ENCODE measurements around the gene SLC35F6.

The SLC35F6 gene, protein sequence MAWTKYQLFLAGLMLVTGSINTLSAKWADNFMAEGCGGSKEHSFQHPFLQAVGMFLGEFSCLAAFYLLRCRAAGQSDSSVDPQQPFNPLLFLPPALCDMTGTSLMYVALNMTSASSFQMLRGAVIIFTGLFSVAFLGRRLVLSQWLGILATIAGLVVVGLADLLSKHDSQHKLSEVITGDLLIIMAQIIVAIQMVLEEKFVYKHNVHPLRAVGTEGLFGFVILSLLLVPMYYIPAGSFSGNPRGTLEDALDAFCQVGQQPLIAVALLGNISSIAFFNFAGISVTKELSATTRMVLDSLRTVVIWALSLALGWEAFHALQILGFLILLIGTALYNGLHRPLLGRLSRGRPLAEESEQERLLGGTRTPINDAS

DNA sequence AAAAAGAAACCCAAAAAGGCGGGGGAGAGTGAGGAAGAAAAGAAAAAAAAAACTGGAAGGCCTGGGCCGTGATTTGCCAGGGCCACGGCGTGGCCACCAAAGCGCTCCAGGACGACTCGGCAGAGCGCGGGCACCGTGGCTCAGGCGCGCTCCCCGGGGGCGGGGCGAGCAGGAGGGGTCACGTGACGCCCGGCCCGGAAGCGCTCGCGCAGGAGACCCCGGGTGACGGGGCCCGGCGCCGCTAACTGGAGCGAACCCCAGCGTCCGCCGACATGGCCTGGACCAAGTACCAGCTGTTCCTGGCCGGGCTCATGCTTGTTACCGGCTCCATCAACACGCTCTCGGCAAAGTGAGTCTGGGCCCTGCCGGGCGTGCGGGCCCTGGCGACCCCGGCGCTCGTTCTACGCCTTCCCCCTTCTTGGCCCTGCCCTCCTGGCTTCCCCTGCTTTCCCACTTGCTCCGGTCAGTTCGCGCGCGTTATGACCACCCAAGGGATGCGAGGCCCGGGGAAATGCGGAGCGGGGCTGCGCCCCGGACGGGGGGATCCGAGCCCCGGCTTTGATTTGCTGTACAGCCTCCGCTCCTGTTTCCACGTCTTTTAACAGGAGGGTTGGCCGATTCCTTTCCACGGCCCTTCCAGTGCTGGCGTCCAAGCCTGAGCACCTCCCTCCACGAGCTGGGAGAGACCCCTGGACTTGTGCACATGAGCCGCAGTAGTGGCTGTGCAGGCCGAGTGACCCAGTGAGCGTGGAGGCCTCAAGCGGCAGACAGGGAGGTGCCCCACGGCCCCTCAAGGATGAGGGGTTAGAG lies at the start of gene SLC35F6:
TSS of gene SLC35F6 (plus strand) at position 207 of the 810 bp plus-strand sequence. CDS start at position 273, 66 bp downstream.
- peak; percentile 70 for DNase-seq

- no peak for DNase-seq
Observed at GRCh38 chr2:26715528-26716270, 48.4 kb upstream of the SLC35F6 start.

GRCh38 chr2:26716340-26716739 lies 47.7 kb upstream of the SLC35F6 start:
- DNase-seq, result no peak

DNA sequence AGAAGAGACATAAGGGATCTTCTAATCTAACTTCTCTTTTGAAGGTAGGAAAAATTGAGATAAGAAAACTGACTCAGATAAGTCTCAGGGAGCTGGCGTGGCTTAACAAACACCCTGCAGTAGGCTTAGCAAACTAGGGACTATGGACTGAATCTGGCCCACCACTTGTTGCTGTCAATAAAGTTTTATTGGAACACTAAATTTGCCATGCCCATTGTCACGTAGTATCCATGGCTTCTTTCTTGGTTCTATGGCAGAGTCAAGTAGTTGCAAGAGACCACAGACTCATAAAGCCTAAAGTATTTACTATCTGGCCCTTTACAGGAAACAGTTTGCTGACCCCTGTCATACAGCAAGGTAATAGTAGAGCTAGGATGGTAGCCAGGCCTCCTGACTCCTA lies 47.3 kb upstream of the SLC35F6 start:
- DNase-seq, result no peak

- no peak for DNase-seq
Observed at GRCh38 chr2:26717362-26717761, 46.7 kb upstream of the SLC35F6 start.

DNA sequence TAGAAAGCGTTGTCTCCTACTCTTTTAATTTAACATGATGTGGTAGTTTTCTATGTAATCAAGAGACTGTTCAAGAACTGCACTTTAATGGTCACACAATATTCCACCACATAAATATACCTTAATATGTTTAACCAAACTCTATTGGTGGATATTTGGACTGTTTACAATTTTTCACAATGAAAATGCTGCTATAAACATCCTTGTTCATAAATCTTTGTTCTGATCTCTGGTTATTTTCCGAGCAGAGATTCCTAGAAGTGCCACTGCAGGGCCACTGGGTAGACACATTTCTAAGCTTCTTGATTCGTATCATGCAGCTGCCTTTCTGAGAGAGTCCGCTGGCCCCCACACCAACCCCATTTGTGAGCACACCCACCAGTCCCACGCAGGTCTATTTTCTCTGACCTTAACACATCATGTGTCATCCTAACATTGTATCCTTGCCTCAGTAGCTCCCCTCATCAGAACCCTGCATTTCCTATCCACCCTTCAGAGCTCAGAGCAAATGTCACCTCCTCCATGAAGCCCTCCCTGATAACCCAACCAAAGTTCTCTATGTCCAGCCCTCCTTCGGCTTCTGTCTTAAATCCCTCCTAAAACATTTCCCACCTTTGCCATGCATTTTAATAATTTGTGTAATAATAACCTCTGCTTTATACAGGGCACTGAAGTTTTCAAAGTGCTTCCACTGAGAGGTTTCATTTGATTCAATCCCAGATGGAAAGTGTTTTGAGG lies 45.0 kb upstream of the SLC35F6 start:
- no peak for DNase-seq

- peak; percentile 64 for DNase-seq
Observed at GRCh38 chr2:26720322-26721114, 43.6 kb upstream of the SLC35F6 start.

- peak; percentile 89 for DNase-seq
Observed at GRCh38 chr2:26721115-26722032, 42.7 kb upstream of the SLC35F6 start.

GRCh38 chr2:26722328-26722727 lies 41.8 kb upstream of the SLC35F6 start:
- no peak for DNase-seq

GRCh38 chr2:26722911-26723310 lies 41.2 kb upstream of the SLC35F6 start:
- no peak for DNase-seq

DNA sequence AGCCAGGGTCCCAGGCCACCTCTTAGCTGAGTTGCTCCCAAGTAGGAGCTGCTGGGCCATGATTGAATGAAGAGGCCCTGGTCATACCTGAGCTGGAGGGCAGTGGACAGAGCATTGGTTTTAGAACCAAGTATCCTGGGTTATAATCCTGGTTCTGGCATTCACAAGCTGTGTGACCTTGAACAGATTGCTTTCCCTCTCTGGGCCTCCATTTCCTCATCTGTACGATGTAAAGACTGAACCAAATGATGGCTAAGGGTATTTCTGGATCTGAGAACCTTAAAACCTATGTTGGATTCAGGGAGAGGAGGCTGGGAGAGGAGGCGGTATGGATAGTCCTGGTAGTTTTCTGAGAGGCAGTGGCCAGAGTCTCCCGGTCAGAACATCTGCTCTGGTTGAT lies 40.6 kb upstream of the SLC35F6 start:
- DNase-seq, result no peak

- DNase-seq, result peak; percentile 75
Observed at GRCh38 chr2:26723991-26724750, 39.9 kb upstream of the SLC35F6 start.

DNA sequence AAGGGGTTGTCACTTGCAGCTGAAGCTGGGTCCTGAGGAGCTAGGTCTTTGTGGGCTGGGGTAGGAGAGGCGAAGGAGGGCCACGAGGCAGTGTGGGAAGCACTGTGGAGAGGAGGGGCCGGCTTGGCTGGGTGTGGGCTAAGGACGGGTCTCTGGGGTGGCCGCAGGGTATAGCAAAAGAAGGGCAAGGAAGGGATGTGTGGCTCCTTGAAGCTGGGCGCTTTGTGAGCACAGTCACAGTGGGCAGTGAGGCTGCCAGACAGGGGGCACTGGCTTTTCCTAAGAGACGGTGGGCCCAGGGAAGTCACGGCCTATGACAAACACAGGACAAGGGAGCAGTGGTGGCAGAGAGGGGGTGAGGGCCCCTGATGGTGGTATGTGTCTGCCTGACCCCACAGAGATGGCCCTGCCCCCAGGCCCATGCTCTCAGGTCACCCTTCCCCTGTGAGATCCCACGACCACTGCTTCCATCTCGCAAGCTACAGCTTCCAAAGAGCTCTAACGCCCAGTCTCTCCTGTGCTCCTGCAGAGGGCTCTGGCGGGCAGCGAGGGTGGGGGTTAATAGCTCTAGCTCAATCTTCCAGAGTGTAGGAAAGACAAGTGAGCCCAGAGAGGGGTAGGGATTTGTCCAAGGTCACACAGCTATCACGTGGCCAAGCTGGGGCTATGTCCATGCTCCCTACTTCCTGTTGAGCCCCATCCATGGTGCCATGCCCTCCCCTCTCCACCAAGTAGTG lies 39.1 kb upstream of the SLC35F6 start:
- no peak for DNase-seq

- DNase-seq, result no peak
Observed at GRCh38 chr2:26725521-26725820, 38.6 kb upstream of the SLC35F6 start.

- DNase-seq, result no peak
Observed at GRCh38 chr2:26726228-26726627, 37.9 kb upstream of the SLC35F6 start.

DNA sequence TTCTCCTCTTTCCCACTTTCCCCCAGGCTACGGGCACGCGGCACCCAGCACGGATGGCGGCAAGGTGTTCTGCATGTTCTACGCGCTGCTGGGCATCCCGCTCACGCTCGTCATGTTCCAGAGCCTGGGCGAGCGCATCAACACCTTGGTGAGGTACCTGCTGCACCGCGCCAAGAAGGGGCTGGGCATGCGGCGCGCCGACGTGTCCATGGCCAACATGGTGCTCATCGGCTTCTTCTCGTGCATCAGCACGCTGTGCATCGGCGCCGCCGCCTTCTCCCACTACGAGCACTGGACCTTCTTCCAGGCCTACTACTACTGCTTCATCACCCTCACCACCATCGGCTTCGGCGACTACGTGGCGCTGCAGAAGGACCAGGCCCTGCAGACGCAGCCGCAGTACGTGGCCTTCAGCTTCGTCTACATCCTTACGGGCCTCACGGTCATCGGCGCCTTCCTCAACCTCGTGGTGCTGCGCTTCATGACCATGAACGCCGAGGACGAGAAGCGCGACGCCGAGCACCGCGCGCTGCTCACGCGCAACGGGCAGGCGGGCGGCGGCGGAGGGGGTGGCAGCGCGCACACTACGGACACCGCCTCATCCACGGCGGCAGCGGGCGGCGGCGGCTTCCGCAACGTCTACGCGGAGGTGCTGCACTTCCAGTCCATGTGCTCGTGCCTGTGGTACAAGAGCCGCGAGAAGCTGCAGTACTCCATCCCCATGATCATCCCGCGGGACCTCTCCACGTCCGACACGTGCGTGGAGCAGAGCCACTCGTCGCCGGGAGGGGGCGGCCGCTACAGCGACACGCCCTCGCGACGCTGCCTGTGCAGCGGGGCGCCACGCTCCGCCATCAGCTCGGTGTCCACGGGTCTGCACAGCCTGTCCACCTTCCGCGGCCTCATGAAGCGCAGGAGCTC lies 36.2 kb upstream of the SLC35F6 start:
- no peak for DNase-seq

- no peak for DNase-seq
Observed at GRCh38 chr2:26729311-26729710, 34.8 kb upstream of the SLC35F6 start.

Measured in NCI-H226 (cell line).